Measurements from ENCODE around the gene TNFAIP3.
"Not testable (repeated sequence)": the region's sequence is repeated elsewhere in the genome, so short reads cannot be mapped to it uniquely, and the experiment has no call there.

TNFAIP3 gene

DNA sequence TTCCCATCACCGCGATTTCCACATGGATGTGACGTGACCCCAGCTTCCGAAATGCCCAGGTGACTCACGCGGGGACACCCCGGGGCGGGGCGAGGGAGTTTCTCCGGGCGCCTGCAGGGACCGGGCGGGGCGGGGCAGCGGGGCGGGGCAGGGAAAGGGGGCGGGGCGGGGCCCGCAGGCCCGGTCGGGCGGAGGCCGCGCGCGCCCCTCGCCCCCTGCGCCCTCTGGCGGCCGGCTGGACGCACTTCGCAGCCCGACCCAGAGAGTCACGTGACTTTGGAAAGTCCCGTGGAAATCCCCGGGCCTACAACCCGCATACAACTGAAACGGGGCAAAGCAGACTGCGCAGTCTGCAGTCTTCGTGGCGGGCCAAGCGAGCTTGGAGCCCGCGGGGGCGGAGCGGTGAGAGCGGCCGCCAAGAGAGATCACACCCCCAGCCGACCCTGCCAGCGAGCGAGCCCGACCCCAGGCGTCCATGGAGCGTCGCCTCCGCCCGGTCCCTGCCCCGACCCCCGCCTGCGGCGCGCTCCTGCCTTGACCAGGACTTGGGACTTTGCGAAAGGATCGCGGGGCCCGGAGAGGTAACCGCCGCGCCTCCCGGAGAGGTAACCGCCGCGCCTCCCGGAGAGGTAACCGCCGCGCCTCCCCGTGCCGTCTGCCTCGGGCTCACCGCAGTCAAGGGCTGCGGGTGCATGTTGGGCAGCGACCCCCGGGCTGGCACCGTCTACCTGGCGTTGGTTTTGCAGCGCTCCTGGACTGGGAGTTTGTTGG, at the start of gene TNFAIP3:
Gene TNFAIP3 (plus strand): TSS at position 346 of the 771 bp plus-strand sequence. CDS start 3,969 bp downstream, outside the sequence.
- peak; percentile 95 for DNase-seq
- ATAC-seq = peak; percentile 78

- no peak for DNase-seq
Observed at GRCh38 chr6:137818440-137818839, 48.6 kb upstream of the TNFAIP3 start.

GRCh38 chr6:137819740-137820139, 47.3 kb upstream of the TNFAIP3 start:
- ATAC-seq (peak; percentile 57), DNase-seq (no peak)

More at GRCh38 chr6:137818440-137818839, 48.6 kb upstream of the TNFAIP3 start:
- ATAC-seq = no peak

DNA sequence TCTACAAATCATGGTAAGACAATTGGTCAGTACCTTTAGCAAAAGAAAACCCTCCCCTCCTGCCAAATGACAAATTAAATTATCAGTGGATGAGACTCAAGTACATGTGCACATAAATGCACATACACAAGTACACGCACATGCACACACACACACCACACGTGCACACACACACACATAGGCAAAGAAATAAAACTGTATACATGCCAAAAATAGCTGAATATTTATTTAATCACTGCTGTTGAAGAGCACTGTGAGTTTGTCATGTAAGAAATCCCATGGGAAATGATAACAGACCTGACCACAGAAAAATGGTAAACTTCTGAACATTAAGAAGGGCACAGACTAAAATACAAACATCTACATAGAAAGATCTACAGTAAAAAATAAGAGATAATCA, 46.6 kb upstream of the TNFAIP3 start:
- DNase-seq (no peak), ATAC-seq (no peak)

DNA sequence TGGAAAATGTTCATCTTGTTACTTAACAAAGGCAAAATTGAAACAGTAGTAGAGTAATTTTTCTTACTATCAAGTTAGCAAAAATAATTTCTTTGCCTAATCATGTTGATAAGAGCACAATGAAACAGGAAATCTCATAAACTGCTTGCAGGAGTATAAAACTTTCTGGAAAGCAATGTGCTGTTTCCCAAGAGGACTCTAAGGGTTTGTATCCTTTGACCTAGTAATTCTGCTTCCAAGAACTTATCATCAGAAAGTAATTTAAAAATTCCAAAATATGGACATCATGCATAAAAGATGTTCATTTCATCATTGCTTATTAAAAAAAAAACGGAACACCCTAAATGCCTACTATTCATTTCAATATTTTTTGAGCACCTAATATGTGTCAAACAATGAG, 46.1 kb upstream of the TNFAIP3 start:
- DNase-seq (no peak), ATAC-seq (no peak)

- no peak for DNase-seq
Observed at GRCh38 chr6:137821491-137821890, 45.6 kb upstream of the TNFAIP3 start.

DNA sequence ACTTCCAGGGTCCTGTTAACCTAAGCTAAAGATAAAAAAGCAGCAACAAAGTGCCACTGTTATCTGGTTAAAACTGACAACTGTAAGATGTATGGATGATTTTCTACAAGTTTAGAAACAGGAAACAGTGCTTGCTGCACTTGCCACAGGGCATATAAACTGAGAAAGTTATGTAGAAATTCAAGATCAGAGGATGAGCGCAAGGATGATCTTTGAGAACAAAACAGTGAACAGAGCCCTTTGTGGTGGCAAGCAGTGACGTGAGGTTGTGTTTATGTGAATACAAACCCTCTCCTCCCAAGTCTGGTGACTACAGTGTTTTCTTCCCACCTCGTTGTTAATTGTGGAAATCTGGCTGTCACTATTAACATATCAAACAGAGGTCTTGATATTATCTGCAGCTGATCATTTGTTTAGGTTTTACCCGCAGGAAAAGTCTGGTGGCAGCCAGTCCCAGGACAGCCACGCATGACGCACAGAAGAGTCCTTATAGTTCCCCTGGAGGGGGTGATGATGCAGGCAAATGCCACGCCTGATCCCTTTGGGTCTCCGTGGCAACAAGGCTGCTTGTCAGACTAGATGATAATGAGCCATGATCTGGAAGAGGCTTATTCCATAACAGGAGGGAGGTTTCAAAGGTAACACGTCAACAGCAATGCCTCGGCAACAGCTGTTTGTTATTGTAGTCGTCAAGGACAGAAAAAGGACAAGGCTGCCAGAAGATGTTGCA, 43.1 kb upstream of the TNFAIP3 start:
- ATAC-seq (peak; percentile 67), DNase-seq (peak; percentile 78)

More at GRCh38 chr6:137821491-137821890, 45.6 kb upstream of the TNFAIP3 start:
- ATAC-seq = no peak

DNA sequence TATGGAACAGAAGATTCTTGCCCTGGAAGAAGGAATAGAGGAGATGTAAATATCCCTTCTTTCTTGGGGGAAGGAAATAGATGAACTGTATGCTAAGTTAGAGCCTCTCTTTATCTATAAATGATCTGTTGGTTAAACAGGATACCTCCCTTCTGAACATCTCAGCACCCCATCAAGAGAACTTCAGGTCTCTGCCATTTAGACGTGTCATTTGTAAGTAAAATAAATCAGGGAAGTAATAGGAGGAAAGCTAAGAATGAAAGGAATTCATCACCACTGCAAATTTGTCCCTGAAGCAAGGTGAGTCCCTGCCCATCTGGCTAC, 42.5 kb upstream of the TNFAIP3 start:
- DNase-seq (no peak), ATAC-seq (no peak)

DNA sequence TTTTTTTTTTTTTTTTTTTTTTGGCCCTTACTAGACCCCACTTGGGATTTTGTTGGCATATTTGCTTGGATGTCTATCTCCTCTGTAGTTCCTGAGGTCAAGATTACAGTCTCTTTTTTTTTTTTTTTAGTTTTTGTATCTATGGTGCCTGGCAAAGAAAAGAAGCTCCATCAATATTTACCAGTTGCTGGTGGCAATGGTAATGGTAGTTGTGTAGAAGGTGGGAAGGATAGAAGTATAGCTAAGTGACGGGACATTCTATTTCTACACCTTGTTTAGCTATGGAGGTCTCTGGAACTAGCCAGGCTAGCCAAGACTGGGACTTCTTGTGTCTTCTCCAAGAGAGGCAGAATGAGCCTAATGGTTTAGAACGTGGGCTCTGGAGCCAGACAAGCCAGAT, 42.2 kb upstream of the TNFAIP3 start:
- ATAC-seq (no peak), DNase-seq (no peak)

GRCh38 chr6:137827411-137827940, 39.6 kb upstream of the TNFAIP3 start:
- ATAC-seq = no peak
- DNase-seq = no peak

DNA sequence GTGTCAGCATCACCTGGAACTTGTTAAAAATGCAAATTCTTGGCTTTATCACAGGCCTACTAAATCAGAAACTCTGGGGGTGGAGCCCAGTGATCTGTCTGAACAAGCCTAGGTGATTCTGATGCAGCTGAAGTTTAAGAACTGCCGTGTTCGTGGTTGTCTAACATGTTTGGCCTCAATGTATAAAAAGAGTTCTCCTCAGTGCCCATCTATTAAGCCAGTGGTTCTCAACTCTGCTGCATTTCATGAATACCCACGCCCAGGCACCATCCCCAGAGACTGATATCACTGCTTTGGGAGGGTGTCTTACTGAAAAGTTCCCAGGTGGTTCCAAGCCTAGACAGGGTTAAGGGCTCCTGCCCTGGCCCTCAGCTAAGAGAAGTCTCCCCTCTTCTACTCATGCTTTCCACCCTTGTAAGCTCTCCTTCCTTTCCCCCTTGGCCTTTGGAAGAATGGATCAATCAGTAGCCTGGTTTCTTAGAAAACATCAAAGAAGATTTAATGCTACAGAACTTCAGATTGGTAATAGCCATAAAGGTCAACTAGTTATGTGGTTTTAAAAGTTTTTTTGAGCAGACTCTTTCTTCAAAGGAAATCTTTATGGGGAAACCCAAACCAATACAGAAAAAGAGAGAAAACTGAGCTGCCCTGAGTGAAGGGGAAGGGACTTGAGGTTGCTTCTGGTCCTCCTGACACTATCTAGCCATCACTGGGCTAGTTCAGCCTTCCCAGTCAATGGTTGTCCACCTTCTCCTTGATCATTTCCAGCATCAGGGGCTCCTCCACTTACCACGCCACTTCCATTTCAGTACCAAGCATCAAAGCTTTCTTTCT, 38.9 kb upstream of the TNFAIP3 start:
- ATAC-seq (peak; percentile 77), DNase-seq (peak; percentile 66)

GRCh38 chr6:137829641-137830083, 37.4 kb upstream of the TNFAIP3 start:
- ATAC-seq = no peak
- DNase-seq = no peak

GRCh38 chr6:137830511-137830911, 36.5 kb upstream of the TNFAIP3 start:
- ATAC-seq (peak; percentile 63), DNase-seq (no peak)

- ATAC-seq (no peak), DNase-seq (no peak)
Observed at GRCh38 chr6:137832110-137832509, 34.9 kb upstream of the TNFAIP3 start.

GRCh38 chr6:137834508-137834907, 32.6 kb upstream of the TNFAIP3 start:
- DNase-seq = no peak
- ATAC-seq = no peak

GRCh38 chr6:137836788-137837187, 30.3 kb upstream of the TNFAIP3 start:
- DNase-seq (no peak), ATAC-seq (no peak)

GRCh38 chr6:137838090-137838489, 29.0 kb upstream of the TNFAIP3 start:
- DNase-seq, ATAC-seq: not testable (repeated sequence)

DNA sequence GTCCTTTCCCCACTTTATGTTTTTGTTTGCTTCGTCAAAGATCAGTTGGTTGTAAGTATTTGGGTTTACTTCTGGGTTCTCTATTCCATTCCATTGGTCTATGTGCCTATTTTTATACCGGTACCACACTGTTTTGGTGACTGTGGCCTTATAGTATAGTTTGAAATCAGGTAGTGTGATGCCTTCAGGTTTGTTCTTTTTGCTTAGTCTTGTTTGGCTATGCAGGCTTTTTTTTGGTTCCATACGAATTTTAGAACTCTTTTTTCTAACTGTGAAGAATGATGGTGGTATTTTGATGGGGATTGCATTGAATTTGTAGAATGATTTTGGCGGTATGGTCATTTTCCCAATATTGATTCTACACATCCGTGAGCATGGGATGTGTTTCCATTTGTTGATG, 28.5 kb upstream of the TNFAIP3 start:
- not testable (repeated sequence) for ATAC-seq, DNase-seq

- ATAC-seq = no peak
Observed at GRCh38 chr6:137839076-137839475, 28.0 kb upstream of the TNFAIP3 start.

DNA sequence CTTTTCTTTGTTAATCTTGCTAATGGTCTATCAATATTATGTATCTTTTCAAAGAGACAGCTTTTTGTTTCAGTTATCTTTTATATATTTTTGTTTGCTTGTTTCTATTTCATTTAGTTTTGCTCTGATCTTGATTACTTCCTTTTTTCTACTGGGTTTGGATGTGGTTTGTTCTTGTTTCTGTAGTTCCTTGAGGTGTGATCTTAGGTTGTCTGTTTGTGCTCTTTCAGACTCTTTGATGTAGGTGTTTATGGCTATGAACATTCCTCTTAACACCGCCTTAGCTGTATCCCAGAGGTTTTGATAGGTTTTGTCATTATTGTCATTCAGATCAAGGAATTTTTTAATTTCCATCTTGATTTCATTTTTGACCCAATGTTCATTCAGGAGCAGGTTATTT, 26.8 kb upstream of the TNFAIP3 start:
- no peak for ATAC-seq
- no peak for DNase-seq

More at GRCh38 chr6:137839076-137839475, 28.0 kb upstream of the TNFAIP3 start:
- no peak for DNase-seq

DNA sequence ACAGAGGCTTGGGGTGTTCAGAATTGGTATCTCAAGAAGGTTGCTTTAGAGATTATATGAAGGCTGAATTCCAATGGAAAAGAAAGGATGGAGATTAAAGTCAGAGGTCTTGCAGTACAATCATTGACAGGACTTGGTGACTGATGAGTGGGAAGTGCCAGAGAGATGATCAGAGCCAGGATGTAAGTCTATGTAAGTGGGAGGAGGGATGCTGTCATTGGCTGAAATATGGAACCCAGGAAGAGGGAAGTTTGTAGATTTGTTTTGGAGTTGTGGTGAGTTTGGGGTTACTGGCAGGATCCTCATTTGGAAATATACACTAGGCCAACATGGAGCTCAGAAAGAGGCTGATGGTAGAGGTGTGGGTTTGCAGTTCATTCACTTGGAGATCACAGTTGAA, 23.8 kb upstream of the TNFAIP3 start:
- ATAC-seq = no peak
- DNase-seq = no peak

GRCh38 chr6:137844327-137844726, 22.7 kb upstream of the TNFAIP3 start:
- not testable (repeated sequence) for DNase-seq, ATAC-seq

All from stimulated activated naive CD8-positive, alpha-beta T cell treated with anti-CD3 and anti-CD28 coated beads, Interleukin-15, Interleukin-2, amounts not matched to agents 100 U/mL and 50 U/mL, for 24 hours (primary cell).